Omental fat pad (tissue), 4 donors: ENCODE measurements around the gene PDE4D. TPM values are rescaled to one million over a fixed set of nuclear protein-coding genes. Genes with fewer than 3 reads are reported as not detected.
"Not testable (repeated sequence)": the region's sequence is repeated elsewhere in the genome, so short reads cannot be mapped to it uniquely, and the experiment has no call there.

Source experiments
- ATAC-seq: fragments of 150-250 bp; one replicate; pipeline ENCODE4 v1.9.1; 2016; ENCODE audit warnings: mild to moderate bottlenecking, moderate library complexity; ENCODE audit not compliant: low FRiP score
- DNase-seq: peaks from one replicate; pipeline ENCODE4 v3.0.0-alpha.2; 2019; ENCODE audit warnings: low spot score
- CTCF ChIP-seq, 3 donors: fragments of 450-650 bp; IDR thresholded peaks; one replicate each; pipeline ENCODE4 v1.5.1; 2016 to 2017; ENCODE audit warnings: antibody characterized with exemption in 3 of 3, mild to moderate bottlenecking in 3 of 3, moderate library complexity in 2 of 3
- total RNA-seq, 4 donors: library from RNA; depleted of rRNA; stranded (reverse); fragments of >200 nt; gene quantifications; one replicate each; pipeline ENCODE4 v1.1.0, GENCODE V29; 2016

PDE4D gene
- total RNA-seq, 4 donors from 2014 or later: 32.5 to 94.8 (median 43.2) TPM

- TF ChIP-seq CTCF (IDR thresholded peaks at IDR 0.05): no peak
- ATAC-seq: no peak
These were observed 143.6 kb downstream of the PDE4D start for GRCh38 chr5:59749782-59750520.

GRCh38 chr5:59748036-59748663, 145.4 kb downstream of the PDE4D start:
- not testable (repeated sequence) for DNase-seq, ATAC-seq

More at GRCh38 chr5:59749782-59750520, 143.6 kb downstream of the PDE4D start:
- no peak for DNase-seq

GRCh38 chr5:59746241-59746765, 147.2 kb downstream of the PDE4D start:
- no peak for DNase-seq
- no peak for TF ChIP-seq CTCF (IDR thresholded peaks at IDR 0.05)
- peak; percentile 45 for ATAC-seq

- TF ChIP-seq CTCF (IDR thresholded peaks at IDR 0.05): no peak
- peak; percentile 84 for ATAC-seq
- no peak for DNase-seq
These were observed 148.1 kb downstream of the PDE4D start for GRCh38 chr5:59745415-59745863.

GRCh38 chr5:59744531-59744992, 149.0 kb downstream of the PDE4D start:
- DNase-seq: no peak
- TF ChIP-seq CTCF (IDR thresholded peaks at IDR 0.05): no peak

GRCh38 chr5:59741599-59741998, 151.9 kb downstream of the PDE4D start:
- DNase-seq: no peak
- no peak for ATAC-seq
- no peak for TF ChIP-seq CTCF (IDR thresholded peaks at IDR 0.05)

More at GRCh38 chr5:59744531-59744992, 149.0 kb downstream of the PDE4D start:
- ATAC-seq: peak; percentile 84

GRCh38 chr5:59738024-59738423, 155.5 kb downstream of the PDE4D start:
- no peak for TF ChIP-seq CTCF (IDR thresholded peaks at IDR 0.05)
- ATAC-seq (no peak), DNase-seq (no peak)
